ENCODE measurements around the gene LCN6. TPM values are rescaled to one million over a fixed set of nuclear protein-coding genes. Genes with fewer than 3 reads are reported as not detected.

Gene LCN6
- total and polyA plus RNA-seq, 10 of the 15 experiments (the other 5 are each of a cell fraction or from before 2014, with no cell fraction given): not detected

GRCh38 chr9:136707849-136708517 is 40.3 kb downstream of the LCN6 start:
- H3K4me1 ChIP-seq (ENCODE audit: control insufficient read depth, insufficient read depth, low read length): peaks cover 4% of the 10 kb centered on the region; the same call in 1 of the 2 replicates
- RAD21 ChIA-PET (ENCODE audit: unreplicated experiment): no interaction called here
- SMC1A ChIA-PET (ENCODE audit: uncharacterized antibody, unreplicated experiment): no interaction called here
- no peaks in the 10 kb centered on the region for H4K20me1 ChIP-seq (ENCODE audit: control insufficient read depth, insufficient read depth)
- FAIRE-seq: no peak
- intact Hi-C loops (cut with micrococcal nuclease; ENCODE audit: unreplicated experiment) (no loop called here), in situ Hi-C loops (cut with MboI) (no loop called here)
- no peaks in the 10 kb centered on the region for H3K36me3 ChIP-seq (ENCODE audit: control insufficient read depth in 2 of 2, insufficient read depth in 2 of 2, low read length in 1 of 2)
- no peak overlapping the region for H3K4me2 ChIP-seq (ENCODE audit: control insufficient read depth, insufficient read depth)
- no peak for TF ChIP-seq HDAC2 (IDR thresholded peaks at IDR 0.05)
- TF ChIP-seq, protein P1, sequence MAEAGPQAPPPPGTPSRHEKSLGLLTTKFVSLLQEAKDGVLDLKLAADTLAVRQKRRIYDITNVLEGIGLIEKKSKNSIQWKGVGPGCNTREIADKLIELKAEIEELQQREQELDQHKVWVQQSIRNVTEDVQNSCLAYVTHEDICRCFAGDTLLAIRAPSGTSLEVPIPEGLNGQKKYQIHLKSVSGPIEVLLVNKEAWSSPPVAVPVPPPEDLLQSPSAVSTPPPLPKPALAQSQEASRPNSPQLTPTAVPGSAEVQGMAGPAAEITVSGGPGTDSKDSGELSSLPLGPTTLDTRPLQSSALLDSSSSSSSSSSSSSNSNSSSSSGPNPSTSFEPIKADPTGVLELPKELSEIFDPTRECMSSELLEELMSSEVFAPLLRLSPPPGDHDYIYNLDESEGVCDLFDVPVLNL (IDR thresholded peaks at IDR 0.05; ENCODE audit: low read depth, low read length): no peak
- no peaks in the 10 kb centered on the region for H3K79me2 ChIP-seq (ENCODE audit: control insufficient read depth, insufficient read depth, low read length)
- DNase-seq (ENCODE audit: low read depth, low spot score): no peak
- BruUV-seq (replicated peaks): no TSS peak
- POLR2A ChIA-PET: no interaction called here
- H2AFZ ChIP-seq (ENCODE audit: control insufficient read depth, low read depth, low read length): no peak overlapping the region
- no peak overlapping the region for H3K27ac ChIP-seq (ENCODE audit: control insufficient read depth, insufficient read depth)
- H3K4me3 ChIP-seq: no peak overlapping the region
- 47% methylated on average over 22 of the region's 22 CpGs for WGBS (ENCODE audit: insufficient coverage, insufficient replicate concordance, low lambda C conversion rate, missing lambda C conversion rate)
- ATAC-seq: no peak
- H3K9ac ChIP-seq (ENCODE audit: control insufficient read depth, insufficient read depth, low read length): no peak overlapping the region
- H3K9me3 ChIP-seq (replicated peaks; ENCODE audit: control insufficient read depth, insufficient read depth, low read length): no peaks in the 10 kb centered on the region
- CTCF ChIA-PET: interaction anchor here (0.7 to 0.9 kb wide), 2 partner anchors 19 to 327 kb away, joined by 3 read pairs; no protein-coding TSS in a partner anchor
- peaks cover 0 to 4% of the 10 kb centered on the region in 2 experiments; a peak in 3 of 4 replicates for H3K27me3 ChIP-seq (replicated peaks in 1 of 2; ENCODE audit: control insufficient read depth in 2 of 2, insufficient read depth in 2 of 2, low read length in 1 of 2)

GRCh38 chr9:136707011-136707410 is 41.3 kb downstream of the LCN6 start:
- SMC1A ChIA-PET (ENCODE audit: uncharacterized antibody, unreplicated experiment): no interaction called here
- no TSS peak for BruUV-seq (replicated peaks)
- intact Hi-C loops (cut with micrococcal nuclease; ENCODE audit: unreplicated experiment): no loop called here

More at GRCh38 chr9:136707011-136707410, 41.3 kb downstream of the LCN6 start:
- H3K9ac ChIP-seq (ENCODE audit: control insufficient read depth, insufficient read depth, low read length): no peak overlapping the region
- H3K79me2 ChIP-seq (ENCODE audit: control insufficient read depth, insufficient read depth, low read length): no peaks in the 10 kb centered on the region
- 39% methylated on average over 7 of the region's 7 CpGs for WGBS (ENCODE audit: insufficient coverage, insufficient replicate concordance, low lambda C conversion rate, missing lambda C conversion rate)
- peaks cover 4% of the 10 kb centered on the region; the same call in 1 of the 2 replicates for H3K4me1 ChIP-seq (ENCODE audit: control insufficient read depth, insufficient read depth, low read length)
- ChIA-PET CTCF (interaction anchor here (1.4 kb wide), 1 partner anchor 20 kb away, joined by 4 read pairs; no protein-coding TSS in a partner anchor), POLR2A (no interaction called here), RAD21 (ENCODE audit: unreplicated experiment) (no interaction called here)
- H4K20me1 ChIP-seq (ENCODE audit: control insufficient read depth, insufficient read depth): no peaks in the 10 kb centered on the region
- peaks cover 0 to 4% of the 10 kb centered on the region in 2 experiments; a peak in 2 of 4 replicates for H3K27me3 ChIP-seq (replicated peaks in 1 of 2; ENCODE audit: control insufficient read depth in 2 of 2, insufficient read depth in 2 of 2, low read length in 1 of 2)
- no peak overlapping the region for H3K4me2 ChIP-seq (ENCODE audit: control insufficient read depth, insufficient read depth)
- H2AFZ ChIP-seq (ENCODE audit: control insufficient read depth, low read depth, low read length): no peak overlapping the region
- no peak overlapping the region for H3K4me3 ChIP-seq
- H3K27ac ChIP-seq (ENCODE audit: control insufficient read depth, insufficient read depth): no peak overlapping the region
- no peak for ATAC-seq
- TF ChIP-seq GABPA (IDR thresholded peaks at IDR 0.05; ENCODE audit: low read depth): no peak
- no peak for TF ChIP-seq RAD21 (IDR thresholded peaks at IDR 0.05; ENCODE audit: insufficient read depth, low read depth, low read length)
- TF ChIP-seq DPF2 (IDR thresholded peaks at IDR 0.05): no peak
- TF ChIP-seq, protein P2, sequence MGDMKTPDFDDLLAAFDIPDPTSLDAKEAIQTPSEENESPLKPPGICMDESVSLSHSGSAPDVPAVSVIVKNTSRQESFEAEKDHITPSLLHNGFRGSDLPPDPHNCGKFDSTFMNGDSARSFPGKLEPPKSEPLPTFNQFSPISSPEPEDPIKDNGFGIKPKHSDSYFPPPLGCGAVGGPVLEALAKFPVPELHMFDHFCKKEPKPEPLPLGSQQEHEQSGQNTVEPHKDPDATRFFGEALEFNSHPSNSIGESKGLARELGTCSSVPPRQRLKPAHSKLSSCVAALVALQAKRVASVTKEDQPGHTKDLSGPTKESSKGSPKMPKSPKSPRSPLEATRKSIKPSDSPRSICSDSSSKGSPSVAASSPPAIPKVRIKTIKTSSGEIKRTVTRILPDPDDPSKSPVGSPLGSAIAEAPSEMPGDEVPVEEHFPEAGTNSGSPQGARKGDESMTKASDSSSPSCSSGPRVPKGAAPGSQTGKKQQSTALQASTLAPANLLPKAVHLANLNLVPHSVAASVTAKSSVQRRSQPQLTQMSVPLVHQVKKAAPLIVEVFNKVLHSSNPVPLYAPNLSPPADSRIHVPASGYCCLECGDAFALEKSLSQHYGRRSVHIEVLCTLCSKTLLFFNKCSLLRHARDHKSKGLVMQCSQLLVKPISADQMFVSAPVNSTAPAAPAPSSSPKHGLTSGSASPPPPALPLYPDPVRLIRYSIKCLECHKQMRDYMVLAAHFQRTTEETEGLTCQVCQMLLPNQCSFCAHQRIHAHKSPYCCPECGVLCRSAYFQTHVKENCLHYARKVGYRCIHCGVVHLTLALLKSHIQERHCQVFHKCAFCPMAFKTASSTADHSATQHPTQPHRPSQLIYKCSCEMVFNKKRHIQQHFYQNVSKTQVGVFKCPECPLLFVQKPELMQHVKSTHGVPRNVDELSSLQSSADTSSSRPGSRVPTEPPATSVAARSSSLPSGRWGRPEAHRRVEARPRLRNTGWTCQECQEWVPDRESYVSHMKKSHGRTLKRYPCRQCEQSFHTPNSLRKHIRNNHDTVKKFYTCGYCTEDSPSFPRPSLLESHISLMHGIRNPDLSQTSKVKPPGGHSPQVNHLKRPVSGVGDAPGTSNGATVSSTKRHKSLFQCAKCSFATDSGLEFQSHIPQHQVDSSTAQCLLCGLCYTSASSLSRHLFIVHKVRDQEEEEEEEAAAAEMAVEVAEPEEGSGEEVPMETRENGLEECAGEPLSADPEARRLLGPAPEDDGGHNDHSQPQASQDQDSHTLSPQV (IDR thresholded peaks at IDR 0.05): no peak
- no peak for TF ChIP-seq NBN (IDR thresholded peaks at IDR 0.05)
- no peak for TF ChIP-seq RB1 (IDR thresholded peaks at IDR 0.05; ENCODE audit: borderline replicate concordance)
- no peak for TF ChIP-seq FOXM1 (IDR thresholded peaks at IDR 0.05; ENCODE audit: low read depth, low read length)
- no peak for TF ChIP-seq CHD4 (IDR thresholded peaks at IDR 0.05)
- TF ChIP-seq FOS (IDR thresholded peaks at IDR 0.05; ENCODE audit: borderline replicate concordance, extremely low read depth, insufficient read length): no peak
- no peak for TF ChIP-seq SMAD1 (IDR thresholded peaks at IDR 0.05; ENCODE audit: low read depth, partially characterized antibody)
- no peak for DNase-seq (ENCODE audit: low read depth, low spot score)
- H3K9me3 ChIP-seq (replicated peaks; ENCODE audit: control insufficient read depth, insufficient read depth, low read length): no peaks in the 10 kb centered on the region
- FAIRE-seq: no peak
- in situ Hi-C loops (cut with MboI): no loop called here
- no peaks in the 10 kb centered on the region for H3K36me3 ChIP-seq (ENCODE audit: control insufficient read depth in 2 of 2, insufficient read depth in 2 of 2, low read length in 1 of 2)
